ENCODE measurements around the gene C1QTNF9B.
A peak's percentile ranks its signal among the peaks of the same experiment; 100 is the strongest.

C1QTNF9B gene

GRCh38 chr13:23877286-23877685 is 20.0 kb downstream of the C1QTNF9B start:
- H3K9me3 Mint-ChIP-seq = no peaks in the 10 kb centered on the region
- H3K4me3 Mint-ChIP-seq = no peak overlapping the region
- H3K4me1 Mint-ChIP-seq = peaks cover 29% of the 10 kb centered on the region
- H3K36me3 Mint-ChIP-seq (ENCODE audit: low read depth) = peaks cover 21% of the 10 kb centered on the region
- no peaks in the 10 kb centered on the region for H3K27me3 Mint-ChIP-seq (ENCODE audit: low read depth)
- peak overlapping the region; percentile 18 to 86 (median 64) for H3K27ac Mint-ChIP-seq
- TF ChIP-seq CTCF (IDR thresholded peaks at IDR 0.05; ENCODE audit: unreplicated experiment in 3 of 3) = no peak

GRCh38 chr13:23876265-23876664 is 21.0 kb downstream of the C1QTNF9B start:
- Mint-ChIP-seq H3K27ac (peak overlapping the region in 2 of 3 experiments; percentile 57 to 66), H3K36me3 (ENCODE audit: low read depth) (peaks cover 21% of the 10 kb centered on the region), H3K9me3 (no peaks in the 10 kb centered on the region), H3K27me3 (ENCODE audit: low read depth) (no peaks in the 10 kb centered on the region), H3K4me3 (no peak overlapping the region), H3K4me1 (peaks cover 29% of the 10 kb centered on the region)
- peak; percentile 45 to 49 (median 48) for TF ChIP-seq CTCF (IDR thresholded peaks at IDR 0.05; ENCODE audit: unreplicated experiment in 3 of 3)

- no peaks in the 10 kb centered on the region for H3K9me3 Mint-ChIP-seq
- peak; percentile 48 to 81 (median 53) for TF ChIP-seq CTCF (IDR thresholded peaks at IDR 0.05; ENCODE audit: unreplicated experiment in 3 of 3)
- H3K36me3 Mint-ChIP-seq (ENCODE audit: low read depth) = peaks cover 7% of the 10 kb centered on the region
- H3K4me1 Mint-ChIP-seq = peaks cover 10% of the 10 kb centered on the region
- no peak overlapping the region for H3K4me3 Mint-ChIP-seq
- no peak overlapping the region for H3K27ac Mint-ChIP-seq
- H3K27me3 Mint-ChIP-seq (ENCODE audit: low read depth) = no peaks in the 10 kb centered on the region
Measured at GRCh38 chr13:23871616-23872220, 25.6 kb downstream of the C1QTNF9B start.

- H3K9me3 Mint-ChIP-seq = no peaks in the 10 kb centered on the region
- H3K27me3 Mint-ChIP-seq (ENCODE audit: low read depth) = no peaks in the 10 kb centered on the region
- no peak for TF ChIP-seq CTCF (IDR thresholded peaks at IDR 0.05; ENCODE audit: unreplicated experiment in 3 of 3)
- no peaks in the 10 kb centered on the region for H3K36me3 Mint-ChIP-seq (ENCODE audit: low read depth)
- no peak overlapping the region for H3K27ac Mint-ChIP-seq
- peaks cover under 1% of the 10 kb centered on the region for H3K4me1 Mint-ChIP-seq
- H3K4me3 Mint-ChIP-seq = no peak overlapping the region
Measured at GRCh38 chr13:23870356-23871140, 26.8 kb downstream of the C1QTNF9B start.

- Mint-ChIP-seq H3K27ac (no peak overlapping the region), H3K36me3 (ENCODE audit: low read depth) (no peaks in the 10 kb centered on the region), H3K27me3 (ENCODE audit: low read depth) (no peaks in the 10 kb centered on the region), H3K9me3 (no peaks in the 10 kb centered on the region), H3K4me3 (no peak overlapping the region), H3K4me1 (no peaks in the 10 kb centered on the region)
- TF ChIP-seq CTCF (IDR thresholded peaks at IDR 0.05; ENCODE audit: unreplicated experiment in 3 of 3) = no peak
Measured at GRCh38 chr13:23868521-23868920, 28.8 kb downstream of the C1QTNF9B start.

Data from nephron (organoid).